GM12878 (cell line): ENCODE results near the gene MYMK. TPM values are rescaled to one million over a fixed set of nuclear protein-coding genes. Genes with fewer than 3 reads are reported as not detected.

Experiments used
- ASH2L ChIP-seq: fragments of 300-600, 200-600 bp; sonication (generic); IDR thresholded peaks from 2 replicates; pipeline ENCODE4 v1.6.1; 2017; ENCODE audit warnings: low read depth, mild to moderate bottlenecking, borderline replicate concordance
- BCL11A ChIP-seq: IDR thresholded peaks from 2 replicates; pipeline ENCODE4 v1.6.1; 2011; ENCODE audit warnings: low read depth, low read length
- BHLHE40 ChIP-seq, 2 experiments: fragments of 450-650 bp in 1 of 2; IDR thresholded peaks; 2 replicates each; pipeline ENCODE4 v1.6.1; 2011 to 2017; ENCODE audit warnings: low read depth in 2 of 2, borderline replicate concordance in 1 of 2, improper control_type of control experiment in 1 of 2, low read length in 1 of 2, mild to moderate bottlenecking in 1 of 2
- CBFB ChIP-seq: IDR thresholded peaks from 2 replicates; pipeline ENCODE4 v1.6.1; 2016; ENCODE audit warnings: antibody characterized with exemption, low read depth
- CBX3 ChIP-seq: fragments of 200-600 bp; sonication (generic); IDR thresholded peaks from 2 replicates; pipeline ENCODE4 v1.6.1; 2016; ENCODE audit warnings: low read depth, borderline replicate concordance
- CHD1 ChIP-seq: IDR thresholded peaks from 2 replicates; pipeline ENCODE4 v1.6.1; 2012; ENCODE audit warnings: low read depth, low read length, improper control_type of control experiment
- CHD2 ChIP-seq: IDR thresholded peaks from 2 replicates; pipeline ENCODE4 v1.6.1; 2011; ENCODE audit warnings: low read depth, low read length, improper control_type of control experiment, borderline replicate concordance
- CHD4 ChIP-seq: fragments of 200-600 bp; sonication (generic); IDR thresholded peaks from 2 replicates; pipeline ENCODE4 v1.6.1; 2016; ENCODE audit warnings: mild to moderate bottlenecking
- E2F4 ChIP-seq: IDR thresholded peaks from 2 replicates; pipeline ENCODE4 v1.6.1; 2012; ENCODE audit warnings: low read depth, low read length, improper control_type of control experiment
- EZH2 ChIP-seq: IDR thresholded peaks from 2 replicates; pipeline ENCODE4 v1.6.1; 2012; ENCODE audit warnings: low read depth, mild to moderate bottlenecking, control low read depth, inconsistent platforms, low read length, borderline replicate concordance; ENCODE audit not compliant: control insufficient read depth
- MLLT1 ChIP-seq: fragments of 450-650 bp; IDR thresholded peaks from 2 replicates; pipeline ENCODE4 v1.6.1; 2016; ENCODE audit warnings: mild to moderate bottlenecking
- SMARCA5 ChIP-seq: fragments of 450-650 bp; IDR thresholded peaks from 2 replicates; pipeline ENCODE4 v1.6.1; 2017; ENCODE audit warnings: mild to moderate bottlenecking
- TCF12 ChIP-seq: IDR thresholded peaks from 2 replicates; pipeline ENCODE4 v1.6.1; 2011; ENCODE audit warnings: low read depth, mild to moderate bottlenecking, low read length
- polyA plus RNA-seq, 11 experiments: library from polyadenylated mRNA; depleted of rRNA in 4 of 11; unstranded in 6 of 11; stranded (reverse) in 5 of 11; fragments of >200 nt; fragmentation: Nextera tagmentation in 4 of 11; fragmentation: Illumina TruSeq in 1 of 11; extraction: Ambion mirVana in 4 of 11; extraction: Trizol in 1 of 11; gene quantifications; 1 replicate in 1 of 11; 2 replicates in 10 of 11; pipeline versions ENCODE4 v1.2.1 to v1.2.3, GENCODE V29; 2011 to 2016; ENCODE audit warnings: inconsistent platforms in 2 of 11, missing spikeins in 2 of 11, low read depth in 1 of 11
- total RNA-seq, 4 experiments: library from RNA; depleted of rRNA in 3 of 4; stranded (reverse); fragments of >200 nt in 3 of 4; fragmentation: Illumina TruSeq in 1 of 4; extraction: Trizol in 1 of 4; gene quantifications; 2 replicates each; pipeline versions ENCODE4 v1.2.1 to v1.2.3, GENCODE V29; 2013 to 2021

The MYMK gene
- total and polyA plus RNA-seq, 10 of the 15 experiments (the other 5 are each of a cell fraction or from before 2014, with no cell fraction given), result not detected

DNA sequence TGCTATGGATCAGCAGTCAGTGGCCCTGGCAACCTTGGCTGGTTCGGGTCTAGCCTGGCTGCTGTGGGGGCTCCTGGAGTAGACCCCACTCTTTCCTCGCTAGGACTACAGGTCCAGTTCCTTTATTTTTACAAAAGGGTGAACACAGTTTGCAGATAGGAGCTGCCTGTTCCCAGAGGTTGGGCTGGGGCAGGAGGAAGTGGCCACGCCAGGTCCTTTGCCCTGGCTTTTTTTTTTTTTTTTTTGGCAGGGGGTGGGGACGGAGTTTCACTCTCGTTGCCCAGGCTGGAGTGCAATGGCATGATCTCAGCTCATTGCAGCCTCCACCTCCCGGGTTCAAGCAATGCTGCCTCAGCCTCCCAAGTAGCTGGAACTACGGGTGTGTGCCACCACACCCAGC is 53.8 kb downstream of the MYMK start (continued):
- TF ChIP-seq MLLT1 (no peak), BCL11A (no peak), EZH2 (no peak), BHLHE40 (IDR thresholded peaks at IDR 0.05; ENCODE audit: borderline replicate concordance in 1 of 2, low read depth in 2 of 2, low read length in 1 of 2) (no peak), CHD1 (no peak), E2F4 (no peak), TCF12 (no peak), CBFB (no peak), CHD4 (no peak), CHD2 (no peak), CBX3 (no peak), ASH2L (no peak), SMARCA5 (no peak)
